Lower leg skin (tissue), 4 donors: ENCODE data around the gene PLAGL2. TPM values are rescaled to one million over a fixed set of nuclear protein-coding genes. Genes with fewer than 3 reads are reported as not detected.

Experiments
- DNase-seq, 2 donors: peaks; one replicate each; pipeline ENCODE4 v3.0.0-alpha.2; 2019; ENCODE audit warnings: low spot score in 2 of 2
- H3K4me3 ChIP-seq: fragments of 200-600 bp; sonication (generic); 2 replicates; pipeline ENCODE4 v1.5.1; 2017; ENCODE audit warnings: mild to moderate bottlenecking, low read depth; ENCODE audit not compliant: poor library complexity, severe bottlenecking
- CTCF ChIP-seq, 3 donors: fragments of 450-650 bp; IDR thresholded peaks; one replicate each; pipeline ENCODE4 v1.5.1; 2016; ENCODE audit warnings: antibody characterized with exemption in 3 of 3, mild to moderate bottlenecking in 3 of 3, moderate library complexity in 2 of 3
- POLR2A ChIP-seq, 2 donors: fragments of 450-650 bp; IDR thresholded peaks; one replicate each; pipeline ENCODE4 v1.6.1; 2016 to 2017; ENCODE audit warnings: antibody characterized with exemption in 2 of 2, mild to moderate bottlenecking in 1 of 2, moderate library complexity in 1 of 2
- WGBS, 2 donors: methylation state at CpG; one replicate each; pipeline ENCODE4 v1.1.5; 2018; 5-methylcytosine and 5-hydroxymethylcytosine counted together
- intact Hi-C: fragments of 100-400 bp; cut with DNase I; formaldehyde crosslinking; loops from one replicate; pipeline ENCODE4 v1.15.0; 2023; ENCODE audit warnings: low total_unique reads
- total RNA-seq, 4 donors: library from RNA; depleted of rRNA; stranded (reverse); fragments of >200 nt; gene quantifications; one replicate each; pipeline ENCODE4 v1.1.0, GENCODE V29; 2016

PLAGL2 gene
- total RNA-seq, 4 donors from 2014 or later = 10.5 to 12.1 (median 11.7) TPM

GRCh38 chr20:32233286-32233685 is 25.7 kb upstream of the PLAGL2 start:
- no peak for TF ChIP-seq POLR2A (IDR thresholded peaks at IDR 0.05)
- no peak for TF ChIP-seq CTCF (IDR thresholded peaks at IDR 0.05)
- H3K4me3 ChIP-seq = no peak overlapping the region
- 94 to 99% methylated on average over 9 of the region's 9 CpGs for WGBS, 2 donors
- intact Hi-C loops = no loop called here
- no peak for DNase-seq

GRCh38 chr20:32232326-32232886 is 24.9 kb upstream of the PLAGL2 start:
- TF ChIP-seq CTCF (IDR thresholded peaks at IDR 0.05) (no peak), POLR2A (IDR thresholded peaks at IDR 0.05) (no peak)
- H3K4me3 ChIP-seq = no peak overlapping the region
- intact Hi-C loops = no loop called here
- DNase-seq = no peak

- no peak overlapping the region for H3K4me3 ChIP-seq
- no peak for TF ChIP-seq POLR2A (IDR thresholded peaks at IDR 0.05)
- intact Hi-C loops = no loop called here
- no peak for DNase-seq
- 76 to 77% methylated on average over 4 of the region's 4 CpGs for WGBS, 2 donors
Measured at GRCh38 chr20:32231847-32232246, 24.3 kb upstream of the PLAGL2 start.

- H3K4me3 ChIP-seq = no peak overlapping the region
- TF ChIP-seq CTCF (IDR thresholded peaks at IDR 0.05) (no peak), POLR2A (IDR thresholded peaks at IDR 0.05) (no peak)
- no peak for DNase-seq
- intact Hi-C loops = no loop called here
- 96 to 100% methylated on average over 4 of the region's 4 CpGs for WGBS, 2 donors
Measured at GRCh38 chr20:32231245-32231644, 23.7 kb upstream of the PLAGL2 start.

GRCh38 chr20:32230707-32231106 is 23.2 kb upstream of the PLAGL2 start:
- intact Hi-C loops = no loop called here

GRCh38 chr20:32229251-32229747 is 21.8 kb upstream of the PLAGL2 start:
- no peak overlapping the region for H3K4me3 ChIP-seq
- 94% methylated on average over 5 of the region's 5 CpGs for WGBS, 2 donors
- intact Hi-C loops = no loop called here
- TF ChIP-seq POLR2A (IDR thresholded peaks at IDR 0.05) = no peak
- no peak for TF ChIP-seq CTCF (IDR thresholded peaks at IDR 0.05)
- no peak for DNase-seq

More at GRCh38 chr20:32230707-32231106, 23.2 kb upstream of the PLAGL2 start:
- 95 to 97% methylated on average over 13 of the region's 13 CpGs for WGBS, 2 donors
- H3K4me3 ChIP-seq = no peak overlapping the region
- DNase-seq = no peak
- no peak for TF ChIP-seq POLR2A (IDR thresholded peaks at IDR 0.05)
- no peak for TF ChIP-seq CTCF (IDR thresholded peaks at IDR 0.05)
